GM19023 (cell line): ENCODE measurements around the gene EVA1A.

Source experiments
- ATAC-seq: cut with Tn5 transposase; IDR thresholded peaks from one replicate; pipeline ENCODE4 v1.9.1; 2021; ENCODE audit warnings: mild to moderate bottlenecking, moderate library complexity; ENCODE audit not compliant: unreplicated experiment

Gene EVA1A

GRCh38 chr2:75564026-75564688 lies 3.4 kb upstream of the EVA1A start:
- ATAC-seq: no peak

DNA sequence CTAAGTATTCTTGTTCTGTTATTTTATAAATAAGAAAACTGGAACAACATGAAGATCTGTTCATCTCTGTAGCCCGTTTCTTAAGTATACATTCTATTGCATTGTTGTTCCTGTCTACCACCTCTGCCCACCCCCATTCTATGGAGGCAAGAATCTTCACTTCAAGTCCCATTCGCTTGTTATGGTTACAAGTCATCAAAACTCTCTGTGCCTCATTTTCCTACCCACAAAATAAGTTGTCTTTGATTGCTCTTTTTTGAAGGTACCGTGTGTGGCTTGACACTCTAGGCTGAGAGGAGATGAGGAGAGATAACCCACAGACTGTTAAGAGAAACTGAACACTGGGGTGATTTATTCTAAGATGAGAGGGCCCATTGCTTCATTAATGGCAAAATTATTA lies 2.9 kb upstream of the EVA1A start:
- no peak for ATAC-seq

DNA sequence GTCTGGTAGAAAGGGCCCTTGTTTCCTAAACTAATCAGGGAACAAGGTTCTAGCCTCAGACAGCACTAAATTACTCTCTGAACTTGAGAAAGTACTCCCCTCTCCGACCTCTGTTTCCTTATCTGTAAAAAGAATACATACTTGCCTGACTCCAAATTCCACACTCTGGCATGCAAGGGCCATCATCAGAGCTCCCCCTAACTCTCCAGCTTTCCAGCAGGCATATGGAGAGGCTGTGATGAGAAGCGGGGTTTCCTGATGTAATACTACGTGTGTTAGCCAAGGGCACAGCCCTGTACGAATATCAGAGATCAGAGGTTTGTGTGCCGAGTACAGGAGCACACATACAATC lies 1.8 kb upstream of the EVA1A start:
- ATAC-seq: no peak

GRCh38 chr2:75561566-75562512 lies 1.1 kb upstream of the EVA1A start:
- no peak for ATAC-seq

- ATAC-seq: no peak
These were observed 544 bp downstream of the EVA1A start for GRCh38 chr2:75560022-75560767.

DNA sequence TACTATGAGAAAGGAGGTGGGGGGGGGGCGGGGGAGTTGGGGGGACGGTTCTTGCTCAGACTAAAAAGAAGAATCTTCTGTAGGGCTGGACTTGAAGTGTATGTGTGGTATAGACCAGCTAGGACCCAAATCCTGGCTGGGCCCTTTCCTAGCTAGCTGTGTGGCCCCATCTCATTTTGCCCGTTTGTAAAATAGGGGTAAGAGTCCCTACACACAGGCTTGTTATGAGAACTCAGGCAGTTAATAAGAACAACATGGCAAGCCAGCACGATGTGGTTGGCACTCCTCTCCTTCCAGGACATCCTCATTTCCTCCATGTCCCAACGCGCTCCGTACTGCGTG lies 1.1 kb downstream of the EVA1A start:
- no peak for ATAC-seq

GRCh38 chr2:75558786-75559679 lies 1.7 kb downstream of the EVA1A start:
- ATAC-seq: no peak

DNA sequence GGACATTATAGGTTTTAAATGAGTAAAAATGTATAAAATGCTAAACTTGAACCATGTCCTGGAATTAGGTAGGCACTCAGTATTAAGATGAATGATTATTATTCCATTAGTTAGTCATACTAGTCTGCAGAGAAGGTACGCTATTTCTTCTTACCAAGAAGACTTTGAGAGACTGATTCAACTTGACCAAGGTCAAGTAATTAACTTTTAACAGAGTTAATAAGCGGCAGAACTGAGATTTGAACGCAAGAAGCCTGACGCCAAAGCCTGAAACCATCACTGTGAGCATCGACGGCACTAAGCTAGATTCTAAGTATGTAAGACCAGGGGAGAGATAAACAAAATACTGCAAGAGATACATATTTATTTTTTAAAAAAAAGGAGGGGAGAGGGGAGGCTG lies 2.6 kb downstream of the EVA1A start:
- no peak for ATAC-seq

- ATAC-seq: no peak
These were observed 3.1 kb downstream of the EVA1A start for GRCh38 chr2:75557474-75558133.

DNA sequence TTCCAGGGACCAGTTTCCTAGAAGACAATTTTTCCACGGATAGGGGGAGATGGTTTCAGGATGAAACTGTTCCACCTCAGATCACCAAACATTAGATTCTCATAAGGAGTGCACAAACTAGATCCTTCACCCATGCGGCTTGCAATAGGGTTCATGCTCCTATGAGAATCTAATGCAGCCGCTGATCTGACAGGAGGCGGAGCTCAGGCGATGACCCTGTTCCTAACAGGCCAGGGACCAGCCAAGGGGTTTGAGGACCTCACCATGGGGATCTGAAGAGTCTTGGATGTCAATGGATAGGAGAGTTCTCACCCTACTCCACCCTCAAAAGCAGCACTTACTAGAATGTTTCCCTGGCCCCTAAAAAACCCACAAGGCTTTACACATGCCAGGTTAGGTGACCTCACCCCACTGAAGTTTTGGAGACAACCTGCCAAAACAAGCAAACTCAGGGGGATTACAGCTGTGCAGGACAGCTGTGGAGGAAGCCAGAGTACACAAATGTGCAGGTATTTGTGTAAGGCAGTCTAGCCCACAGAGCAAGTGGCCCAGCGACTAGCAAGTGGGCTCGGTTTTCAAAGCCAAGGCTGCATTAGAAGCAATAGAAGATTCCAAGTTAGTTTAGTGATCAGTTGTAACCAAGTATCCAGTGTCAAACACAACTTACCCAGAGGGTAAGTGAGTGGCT lies 3.9 kb downstream of the EVA1A start:
- no peak for ATAC-seq

DNA sequence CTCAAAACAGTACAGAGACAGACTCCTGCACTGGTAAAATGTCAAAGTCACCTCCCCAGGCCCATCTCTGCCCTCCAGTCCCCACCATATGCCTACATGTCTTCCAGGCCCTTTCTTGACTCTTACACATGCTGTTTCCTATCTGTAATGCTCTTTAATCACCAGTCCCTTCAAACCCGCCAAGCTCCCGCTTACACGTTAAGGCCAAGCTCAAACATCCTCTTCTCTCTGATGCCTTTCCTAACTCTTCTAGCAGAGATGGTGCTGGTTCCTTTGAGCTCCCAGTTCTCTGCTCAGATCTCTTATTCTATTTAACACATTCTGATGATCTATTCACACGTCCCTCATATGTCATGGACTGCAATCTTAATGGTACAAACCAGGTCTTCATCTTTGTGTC lies 5.0 kb downstream of the EVA1A start:
- no peak for ATAC-seq

GRCh38 chr2:75553935-75554531 lies 6.7 kb downstream of the EVA1A start:
- ATAC-seq: no peak

DNA sequence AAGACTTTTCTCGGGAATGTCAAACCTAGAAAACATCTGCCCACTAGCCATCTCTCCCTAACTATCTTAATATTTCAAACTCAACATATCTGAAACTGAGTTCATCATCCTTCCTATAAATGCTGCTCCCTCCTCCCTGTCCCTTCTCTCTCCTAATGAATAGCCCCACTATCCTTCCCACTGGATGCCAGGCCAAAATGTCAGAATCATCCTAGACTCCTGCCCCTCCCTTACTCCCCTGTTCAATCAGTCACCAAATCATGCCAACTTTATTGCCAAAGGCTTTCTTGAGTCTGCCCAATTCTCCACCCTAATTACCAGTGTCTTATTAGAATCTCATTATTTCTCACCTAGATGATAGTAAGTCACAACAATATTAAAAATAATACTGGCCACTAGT lies 8.5 kb downstream of the EVA1A start:
- ATAC-seq: no peak

DNA sequence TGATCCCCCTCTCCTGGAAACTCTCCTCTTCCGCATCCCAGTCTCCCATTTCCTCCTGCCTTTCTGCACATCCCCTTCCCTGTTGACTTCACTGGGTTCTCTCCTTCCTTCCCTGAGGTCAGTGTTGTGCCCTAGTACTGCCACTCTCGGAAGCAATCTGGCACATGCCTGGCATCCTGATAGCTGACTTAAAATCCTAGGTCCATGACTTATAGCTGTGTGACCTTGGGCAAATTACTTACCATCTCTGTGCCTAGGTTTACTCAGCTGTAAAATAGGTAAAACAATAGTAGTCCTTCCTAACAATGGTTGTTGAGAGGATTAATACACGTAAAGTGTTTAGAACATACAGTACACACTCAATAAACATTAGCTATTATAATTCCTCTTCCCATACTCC lies 9.3 kb downstream of the EVA1A start:
- ATAC-seq: no peak

- ATAC-seq: no peak
These were observed 11.1 kb downstream of the EVA1A start for GRCh38 chr2:75549401-75550253.

GRCh38 chr2:75548036-75548573 lies 12.6 kb downstream of the EVA1A start:
- ATAC-seq: no peak

DNA sequence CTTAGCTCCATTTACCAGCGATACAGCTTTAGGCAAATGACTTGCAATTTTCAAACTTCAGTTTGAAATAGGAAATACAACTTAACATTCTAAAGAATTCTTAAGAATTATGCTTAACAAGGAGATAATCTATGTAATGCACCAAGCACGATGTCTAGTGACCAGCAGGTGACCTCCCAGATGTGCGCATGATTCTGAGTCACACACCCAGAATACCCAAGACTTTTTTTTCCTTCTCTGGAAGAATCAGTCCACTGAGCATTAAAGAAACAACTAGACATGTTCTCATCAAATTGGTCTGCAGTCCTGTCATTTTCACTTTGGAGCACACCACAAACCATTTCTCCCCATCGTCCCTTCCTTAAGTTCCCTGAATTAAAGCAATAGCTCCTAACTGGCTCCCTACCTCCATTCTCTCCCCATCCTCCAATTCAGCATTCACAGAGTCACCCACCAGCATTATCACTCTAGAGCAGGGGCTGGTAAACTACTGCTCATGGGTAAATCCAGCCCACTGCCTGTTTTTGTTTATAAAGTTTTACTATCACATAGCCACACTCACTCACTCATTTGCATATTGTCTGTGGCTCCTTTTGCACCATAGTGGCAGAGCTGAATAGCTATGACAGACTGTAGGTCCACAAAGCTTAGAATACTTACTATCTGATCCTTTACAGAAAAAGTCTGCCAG lies 13.2 kb downstream of the EVA1A start:
- no peak for ATAC-seq

GRCh38 chr2:75545922-75546321 lies 14.8 kb downstream of the EVA1A start:
- ATAC-seq: no peak
